ENCODE data around the gene RHOB.
"Not testable (repeated sequence)": the region's sequence is repeated elsewhere in the genome, so short reads cannot be mapped to it uniquely, and the experiment has no call there.

DNA sequence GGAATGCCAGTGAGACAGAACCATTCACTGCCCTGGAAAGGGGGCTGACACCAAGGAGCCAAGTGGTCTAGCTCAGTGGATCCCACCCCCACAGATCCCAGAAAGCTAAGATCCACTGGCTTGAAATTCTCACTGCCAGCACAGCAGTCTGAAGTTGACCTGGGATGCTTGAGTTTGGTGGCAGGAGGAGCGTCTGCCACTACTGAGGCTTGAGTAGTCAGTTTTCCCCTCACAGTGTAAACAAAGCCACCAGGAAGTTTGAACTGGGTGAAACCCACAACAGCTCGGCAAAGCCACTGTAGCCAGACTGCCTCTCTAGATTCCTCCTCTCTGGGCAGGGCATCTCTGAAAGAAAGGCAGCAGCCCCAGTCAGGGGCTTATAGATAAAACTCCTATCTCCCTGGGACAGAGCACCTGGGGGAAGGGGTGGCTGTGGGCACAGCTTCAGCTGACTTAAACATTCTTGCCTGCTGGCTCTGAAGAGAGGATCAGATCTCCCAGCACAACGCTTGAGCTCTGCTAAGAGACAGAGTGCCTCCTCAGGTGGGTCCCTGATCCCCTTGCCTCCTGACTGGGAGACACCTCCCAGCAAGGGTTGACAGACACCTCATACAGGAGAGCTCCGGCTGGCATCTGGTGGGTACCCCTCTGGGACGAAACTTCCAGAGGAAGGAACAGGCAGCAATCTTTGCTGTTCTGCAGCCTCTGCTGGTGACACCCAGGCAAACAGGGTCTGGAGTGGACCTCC lies 12.0 kb downstream of the RHOB start:
- TF ChIP-seq EZH2 (IDR thresholded peaks at IDR 0.05) = not testable (repeated sequence)
- TF ChIP-seq, protein P1, sequence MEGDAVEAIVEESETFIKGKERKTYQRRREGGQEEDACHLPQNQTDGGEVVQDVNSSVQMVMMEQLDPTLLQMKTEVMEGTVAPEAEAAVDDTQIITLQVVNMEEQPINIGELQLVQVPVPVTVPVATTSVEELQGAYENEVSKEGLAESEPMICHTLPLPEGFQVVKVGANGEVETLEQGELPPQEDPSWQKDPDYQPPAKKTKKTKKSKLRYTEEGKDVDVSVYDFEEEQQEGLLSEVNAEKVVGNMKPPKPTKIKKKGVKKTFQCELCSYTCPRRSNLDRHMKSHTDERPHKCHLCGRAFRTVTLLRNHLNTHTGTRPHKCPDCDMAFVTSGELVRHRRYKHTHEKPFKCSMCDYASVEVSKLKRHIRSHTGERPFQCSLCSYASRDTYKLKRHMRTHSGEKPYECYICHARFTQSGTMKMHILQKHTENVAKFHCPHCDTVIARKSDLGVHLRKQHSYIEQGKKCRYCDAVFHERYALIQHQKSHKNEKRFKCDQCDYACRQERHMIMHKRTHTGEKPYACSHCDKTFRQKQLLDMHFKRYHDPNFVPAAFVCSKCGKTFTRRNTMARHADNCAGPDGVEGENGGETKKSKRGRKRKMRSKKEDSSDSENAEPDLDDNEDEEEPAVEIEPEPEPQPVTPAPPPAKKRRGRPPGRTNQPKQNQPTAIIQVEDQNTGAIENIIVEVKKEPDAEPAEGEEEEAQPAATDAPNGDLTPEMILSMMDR (IDR thresholded peaks at IDR 0.05) = not testable (repeated sequence)
